Measurements from ENCODE around the gene AUTS2.

GRCh38 chr7:70761711-70762328 is 1163.5 kb downstream of the AUTS2 start:
- TF ChIP-seq CTCF (optimal IDR thresholded peaks at IDR 0.05 in 1 of 3, IDR thresholded peaks at IDR 0.05 in 1 of 3, conservative IDR thresholded peaks at IDR 0.05 in 1 of 3; ENCODE audit: extremely low read depth in 1 of 3, insufficient read depth in 2 of 3, low read length in 3 of 3) (no peak), EZH2 (IDR thresholded peaks at IDR 0.05; ENCODE audit: low read length) (no peak)
